Measurements from ENCODE around the gene MOCOS. TPM values are rescaled to one million over a fixed set of nuclear protein-coding genes. Genes with fewer than 3 reads are reported as not detected.

Gene MOCOS
- total and polyA plus RNA-seq, 8 donors = 0.45 to 4.6 (median 2.7) TPM

GRCh38 chr18:36197511-36198166 is 10.3 kb downstream of the MOCOS start:
- Histone ChIP-seq H3K9me3 (no peaks in the 10 kb centered on the region), H3K27me3 (no peaks in the 10 kb centered on the region), H3K4me1 (no peaks in the 10 kb centered on the region), H3K27ac (no peak overlapping the region), H3K36me3 (no peaks in the 10 kb centered on the region), H3K4me3 (no peak overlapping the region)
- DNase-seq = no peak
- intact Hi-C loops (cut with DNase I; ENCODE audit: low total_unique reads) = no loop called here
- TF ChIP-seq EP300 (IDR thresholded peaks at IDR 0.05) (no peak), POLR2AphosphoS5 (IDR thresholded peaks at IDR 0.05) (no peak), CTCF (IDR thresholded peaks at IDR 0.05) (no peak), POLR2A (IDR thresholded peaks at IDR 0.05) (no peak)

- 85 to 89% (median 88%) methylated on average over 17 to 22 of the region's 22 CpGs for WGBS, 5 donors
- H3K36me3 ChIP-seq = no peaks in the 10 kb centered on the region
- DNase-seq = no peak
- no peak overlapping the region for H3K4me3 ChIP-seq
- H3K27me3 ChIP-seq = no peaks in the 10 kb centered on the region
- no peaks in the 10 kb centered on the region for H3K9me3 ChIP-seq
- intact Hi-C loops (cut with DNase I; ENCODE audit: low total_unique reads) = no loop called here
- no peak overlapping the region for H3K27ac ChIP-seq
- H3K4me1 ChIP-seq = no peaks in the 10 kb centered on the region
- TF ChIP-seq CTCF (IDR thresholded peaks at IDR 0.05) (no peak), POLR2AphosphoS5 (IDR thresholded peaks at IDR 0.05) (no peak), POLR2A (IDR thresholded peaks at IDR 0.05) (no peak), EP300 (IDR thresholded peaks at IDR 0.05) (no peak)
Measured at GRCh38 chr18:36199691-36200295, 12.5 kb downstream of the MOCOS start.

- intact Hi-C loops (cut with DNase I; ENCODE audit: low total_unique reads) = no loop called here
- no peaks in the 10 kb centered on the region for H3K36me3 ChIP-seq
- no peaks in the 10 kb centered on the region for H3K4me1 ChIP-seq
- DNase-seq = no peak
- TF ChIP-seq POLR2A (IDR thresholded peaks at IDR 0.05) (no peak), EP300 (IDR thresholded peaks at IDR 0.05) (no peak)
- no peaks in the 10 kb centered on the region for H3K27me3 ChIP-seq
- no peaks in the 10 kb centered on the region for H3K9me3 ChIP-seq
- H3K4me3 ChIP-seq = no peak overlapping the region
- H3K27ac ChIP-seq = no peak overlapping the region
Measured at GRCh38 chr18:36200354-36200771, 13.1 kb downstream of the MOCOS start.

- intact Hi-C loops (cut with DNase I; ENCODE audit: low total_unique reads) = no loop called here
- 87 to 98% (median 92%) methylated on average over 2 of the region's 2 CpGs for WGBS, 5 donors
Measured at GRCh38 chr18:36201765-36202164, 14.5 kb downstream of the MOCOS start.

More at GRCh38 chr18:36201765-36202164, 14.5 kb downstream of the MOCOS start:
- Histone ChIP-seq H3K27ac (no peak overlapping the region), H3K9me3 (no peaks in the 10 kb centered on the region), H3K4me1 (no peaks in the 10 kb centered on the region), H3K36me3 (no peaks in the 10 kb centered on the region), H3K4me3 (no peak overlapping the region), H3K27me3 (no peaks in the 10 kb centered on the region)
- no peak for TF ChIP-seq POLR2AphosphoS5 (IDR thresholded peaks at IDR 0.05)
- TF ChIP-seq POLR2A (IDR thresholded peaks at IDR 0.05) = no peak
- no peak for TF ChIP-seq EP300 (IDR thresholded peaks at IDR 0.05)
- no peak for TF ChIP-seq CTCF (IDR thresholded peaks at IDR 0.05)
- no peak for DNase-seq
